ENCODE results near the gene ARF1. TPM values are rescaled to one million over a fixed set of nuclear protein-coding genes. Genes with fewer than 3 reads are reported as not detected.

Gene ARF1
- total RNA-seq, 1 donor from 2014 or later = 259 TPM

DNA sequence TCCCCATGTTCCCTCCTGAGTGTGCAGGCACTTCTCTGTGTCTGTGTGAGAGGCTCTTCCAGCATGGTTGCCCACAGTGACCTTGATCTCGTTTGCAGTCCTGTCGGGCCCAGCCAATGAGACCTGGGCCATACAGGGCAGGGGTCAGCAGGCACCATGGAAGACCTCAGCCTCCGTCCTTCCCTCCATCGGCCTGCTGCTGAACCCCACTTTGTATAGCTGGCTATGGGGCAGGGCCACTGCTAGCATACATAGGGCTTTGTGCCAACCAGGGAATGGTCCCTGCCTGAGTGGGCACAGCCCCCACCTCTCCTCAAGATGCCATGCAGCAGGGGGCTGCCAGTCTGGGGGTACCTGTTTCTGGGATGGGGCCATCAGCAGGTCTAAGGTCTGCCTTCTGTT lies 16.8 kb downstream of the ARF1 start:
- H3K4me1 Mint-ChIP-seq (ENCODE audit: low read depth) = peaks cover 4% of the 10 kb centered on the region
- H3K36me3 Mint-ChIP-seq (ENCODE audit: insufficient read depth) = peaks cover 24% of the 10 kb centered on the region
- no peak overlapping the region for H3K27ac Mint-ChIP-seq
- DNase-seq (ENCODE audit: low spot score, unreplicated experiment) = no peak
- H3K4me3 Mint-ChIP-seq (ENCODE audit: low read depth) = no peak overlapping the region
- no peak for TF ChIP-seq CTCF (IDR thresholded peaks at IDR 0.05; ENCODE audit: unreplicated experiment)
- H3K27me3 Mint-ChIP-seq = no peaks in the 10 kb centered on the region
- H3K9me3 Mint-ChIP-seq (ENCODE audit: low read depth) = peaks cover 11% of the 10 kb centered on the region

- TF ChIP-seq CTCF (IDR thresholded peaks at IDR 0.05; ENCODE audit: unreplicated experiment) = no peak
These were observed 18.5 kb downstream of the ARF1 start for GRCh38 chr1:228100822-228101613.

GRCh38 chr1:228101614-228101993 lies 19.1 kb downstream of the ARF1 start:
- peak overlapping the region; percentile 65 for H3K4me3 Mint-ChIP-seq (ENCODE audit: low read depth)
- no peaks in the 10 kb centered on the region for H3K9me3 Mint-ChIP-seq (ENCODE audit: low read depth)
- H3K36me3 Mint-ChIP-seq (ENCODE audit: insufficient read depth) = peaks cover 11% of the 10 kb centered on the region
- no peak for DNase-seq (ENCODE audit: low spot score, unreplicated experiment)
- peaks cover 4% of the 10 kb centered on the region for H3K4me1 Mint-ChIP-seq (ENCODE audit: low read depth)
- H3K27me3 Mint-ChIP-seq = no peaks in the 10 kb centered on the region
- no peak for TF ChIP-seq CTCF (IDR thresholded peaks at IDR 0.05; ENCODE audit: unreplicated experiment)
- H3K27ac Mint-ChIP-seq = no peak overlapping the region

More at GRCh38 chr1:228100822-228101613, 18.5 kb downstream of the ARF1 start:
- Mint-ChIP-seq H3K4me3 (ENCODE audit: low read depth) (peak overlapping the region; percentile 65), H3K9me3 (ENCODE audit: low read depth) (no peaks in the 10 kb centered on the region), H3K4me1 (ENCODE audit: low read depth) (peaks cover 4% of the 10 kb centered on the region), H3K36me3 (ENCODE audit: insufficient read depth) (peaks cover 9% of the 10 kb centered on the region), H3K27ac (peak overlapping the region; percentile 61), H3K27me3 (no peaks in the 10 kb centered on the region)
- DNase-seq (ENCODE audit: low spot score, unreplicated experiment) = no peak

GRCh38 chr1:228101994-228102790 lies 19.7 kb downstream of the ARF1 start:
- peak; percentile 46 for TF ChIP-seq CTCF (IDR thresholded peaks at IDR 0.05; ENCODE audit: unreplicated experiment)
- Mint-ChIP-seq H3K36me3 (ENCODE audit: insufficient read depth) (peaks cover 12% of the 10 kb centered on the region), H3K4me3 (ENCODE audit: low read depth) (peak overlapping the region; percentile 91), H3K4me1 (ENCODE audit: low read depth) (peaks cover 4% of the 10 kb centered on the region), H3K27ac (peak overlapping the region; percentile 13), H3K9me3 (ENCODE audit: low read depth) (no peaks in the 10 kb centered on the region), H3K27me3 (no peaks in the 10 kb centered on the region)
- peak; percentile 46 for DNase-seq (ENCODE audit: low spot score, unreplicated experiment)

DNA sequence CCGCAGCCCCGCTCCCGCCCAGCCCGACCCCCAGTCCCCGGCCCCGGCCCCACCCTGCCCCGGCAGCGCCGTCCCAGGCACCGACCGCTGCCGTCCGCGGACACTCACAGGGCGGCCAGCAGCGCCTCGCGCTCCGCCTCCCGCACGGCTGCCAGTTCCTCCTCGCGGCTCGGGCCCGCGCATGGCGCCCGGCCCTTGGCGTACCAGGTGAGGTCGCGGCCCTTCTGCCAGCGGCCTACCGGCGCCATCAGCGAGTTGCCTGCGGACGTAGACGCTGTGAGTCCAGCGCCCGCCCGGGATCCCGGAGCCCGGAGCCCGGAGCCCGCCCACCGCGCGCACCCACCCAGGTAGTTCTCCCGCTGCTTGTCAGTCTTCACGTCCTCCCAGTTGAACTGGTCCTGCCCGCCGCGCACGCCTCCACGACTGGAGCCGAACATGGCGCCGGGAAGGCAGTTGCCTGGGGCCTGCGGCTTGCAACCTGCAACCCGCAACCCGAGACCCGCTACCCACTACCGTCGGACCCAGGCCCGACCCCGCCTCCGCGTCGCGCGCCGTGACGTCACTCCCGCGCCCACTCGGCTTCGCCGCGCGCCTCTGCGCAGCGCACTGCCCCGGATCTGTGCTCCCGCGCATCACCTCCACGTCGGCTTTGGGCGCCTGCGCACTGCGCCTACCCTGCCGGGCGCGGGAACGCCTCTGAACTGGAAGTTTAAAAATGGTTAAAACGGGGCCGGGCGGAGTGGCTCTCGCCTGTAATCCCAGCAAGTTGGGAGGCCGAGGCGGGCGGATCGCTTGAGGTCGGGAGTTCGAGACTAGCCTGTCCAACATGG lies 20.5 kb downstream of the ARF1 start, which contains the start of gene C1orf35:
Gene C1orf35 (minus strand): TSS at position 535 of the 830 bp plus-strand sequence. CDS start 98 bp downstream, at position 437.
- no peaks in the 10 kb centered on the region for H3K27me3 Mint-ChIP-seq
- peak within 1 kb of the TSS; percentile 91 for H3K4me3 Mint-ChIP-seq (ENCODE audit: low read depth)
- TF ChIP-seq CTCF (IDR thresholded peaks at IDR 0.05; ENCODE audit: unreplicated experiment) = no peak
- H3K27ac Mint-ChIP-seq = peak within 1 kb of the TSS; percentile 96
- no peaks in the 10 kb centered on the region for H3K9me3 Mint-ChIP-seq (ENCODE audit: low read depth)
- peaks cover 11% of the 10 kb centered on the region for H3K36me3 Mint-ChIP-seq (ENCODE audit: insufficient read depth)
- DNase-seq (ENCODE audit: low spot score, unreplicated experiment) = peak; percentile 93
- peaks cover 4% of the 10 kb centered on the region for H3K4me1 Mint-ChIP-seq (ENCODE audit: low read depth)

All from progenitor cell of endocrine pancreas (in vitro differentiated cells).